Measurements from ENCODE around the gene FAM43A.

The FAM43A gene

GRCh38 chr3:194713299-194714136 lies 27.8 kb downstream of the FAM43A start:
- no peak for DNase-seq

GRCh38 chr3:194714137-194714455 lies 28.4 kb downstream of the FAM43A start:
- DNase-seq, result no peak

GRCh38 chr3:194714564-194714963 lies 28.9 kb downstream of the FAM43A start:
- no peak for DNase-seq

- no peak for DNase-seq
Measured at GRCh38 chr3:194715022-194715800, 29.5 kb downstream of the FAM43A start.

GRCh38 chr3:194718079-194718478 lies 32.4 kb downstream of the FAM43A start:
- no peak for DNase-seq

- DNase-seq, result no peak
Measured at GRCh38 chr3:194720048-194720447, 34.4 kb downstream of the FAM43A start.

GRCh38 chr3:194723846-194724618 lies 38.3 kb downstream of the FAM43A start:
- DNase-seq, result no peak

- no peak for DNase-seq
Measured at GRCh38 chr3:194725346-194725745, 39.7 kb downstream of the FAM43A start.

- DNase-seq, result no peak
Measured at GRCh38 chr3:194727435-194728128, 41.9 kb downstream of the FAM43A start.

- no peak for DNase-seq
Measured at GRCh38 chr3:194728986-194729385, 43.3 kb downstream of the FAM43A start.

GRCh38 chr3:194730365-194730764 lies 44.7 kb downstream of the FAM43A start:
- DNase-seq, result peak; percentile 97

- no peak for DNase-seq
Measured at GRCh38 chr3:194731506-194732073, 45.9 kb downstream of the FAM43A start.

GRCh38 chr3:194732617-194733016 lies 46.9 kb downstream of the FAM43A start:
- DNase-seq, result no peak

- DNase-seq, result no peak
Measured at GRCh38 chr3:194736277-194736895, 50.7 kb downstream of the FAM43A start.

- DNase-seq, result no peak
Measured at GRCh38 chr3:194736896-194737600, 51.4 kb downstream of the FAM43A start.
